Mesenchymal stem cell (in vitro differentiated cells and primary cell): ENCODE measurements around the gene LSM14A.
A peak's percentile ranks its signal among the peaks of the same experiment; 100 is the strongest.

Experiments used
- DNase-seq: peaks from one replicate; pipeline ENCODE4 v3.0.0-alpha.2; 2013
- H2AFZ ChIP-seq: one replicate; pipeline ENCODE4 v1.6.1; 2013; ENCODE audit warnings: low read depth, mild to moderate bottlenecking, control low read depth, inconsistent platforms, low read length, moderate library complexity
- H2AK5ac ChIP-seq: 2 replicates; pipeline ENCODE4 v1.6.1; 2013; ENCODE audit warnings: low read length, moderate library complexity, mild to moderate bottlenecking, inconsistent platforms; ENCODE audit not compliant: severe bottlenecking
- H2BK120ac ChIP-seq: one replicate; pipeline ENCODE4 v1.6.1; 2013; ENCODE audit warnings: low read depth, mild to moderate bottlenecking, inconsistent platforms, low read length, moderate library complexity
- H2BK12ac ChIP-seq, 2 experiments: one replicate each; pipeline ENCODE4 v1.6.1; 2013; ENCODE audit warnings: inconsistent platforms in 2 of 2, low read length in 2 of 2, mild to moderate bottlenecking in 2 of 2, moderate library complexity in 2 of 2, control low read depth in 1 of 2
- H2BK15ac ChIP-seq: one replicate; pipeline ENCODE4 v1.6.1; 2013; ENCODE audit warnings: mild to moderate bottlenecking, low read depth, inconsistent platforms; ENCODE audit not compliant: poor library complexity, severe bottlenecking
- H2BK5ac ChIP-seq: 2 replicates; pipeline ENCODE4 v1.6.1; 2013; ENCODE audit warnings: low read depth, mild to moderate bottlenecking, low read length, control low read depth, inconsistent platforms; ENCODE audit not compliant: poor library complexity, severe bottlenecking
- H3K14ac ChIP-seq, 2 experiments: one replicate each; pipeline ENCODE4 v1.6.1; 2013; ENCODE audit warnings: inconsistent platforms in 2 of 2, low read length in 2 of 2, control low read depth in 1 of 2, mild to moderate bottlenecking in 1 of 2, moderate library complexity in 1 of 2
- H3K18ac ChIP-seq, 2 experiments: one replicate each; pipeline ENCODE4 v1.6.1; 2013; ENCODE audit warnings: inconsistent platforms in 2 of 2, low read length in 2 of 2, control low read depth in 1 of 2, low read depth in 1 of 2, mild to moderate bottlenecking in 1 of 2
- H3K23ac ChIP-seq, 2 experiments: one replicate each; pipeline ENCODE4 v1.6.1; 2013; ENCODE audit warnings: inconsistent platforms in 2 of 2, low read length in 2 of 2, mild to moderate bottlenecking in 2 of 2, moderate library complexity in 2 of 2, control low read depth in 1 of 2
- H3K27ac ChIP-seq: 2 replicates; pipeline ENCODE4 v1.5.1; 2013; ENCODE audit warnings: mild to moderate bottlenecking, moderate library complexity, low read length, control low read depth, inconsistent platforms; ENCODE audit not compliant: poor library complexity, severe bottlenecking
- H3K27me3 ChIP-seq, 2 experiments: 2 replicates each; pipeline versions ENCODE4 v1.6.1 to v1.7.0; 2013; ENCODE audit warnings: low read length in 2 of 2, mild to moderate bottlenecking in 2 of 2, moderate library complexity in 2 of 2, control low read depth in 1 of 2, inconsistent platforms in 1 of 2; ENCODE audit not compliant: control insufficient read depth in 1 of 2, insufficient read depth in 1 of 2
- H3K36me3 ChIP-seq, 2 experiments: 2 replicates each; pipeline versions ENCODE4 v1.6.1 to v1.7.0; 2013; ENCODE audit warnings: low read length in 2 of 2, control low read depth in 1 of 2, inconsistent platforms in 1 of 2, low read depth in 1 of 2, mild to moderate bottlenecking in 1 of 2; ENCODE audit not compliant: insufficient read depth in 2 of 2, control insufficient read depth in 1 of 2
- H3K4ac ChIP-seq, 2 experiments: one replicate each; pipeline ENCODE4 v1.6.1; 2013; ENCODE audit warnings: inconsistent platforms in 2 of 2, low read length in 2 of 2, mild to moderate bottlenecking in 2 of 2, moderate library complexity in 2 of 2, control low read depth in 1 of 2, low read depth in 1 of 2
- H3K4me1 ChIP-seq: 2 replicates; pipeline ENCODE4 v1.6.1; 2013; ENCODE audit warnings: low read depth, low read length, control low read depth; ENCODE audit not compliant: control insufficient read depth, insufficient read depth
- H3K4me2 ChIP-seq: 2 replicates; pipeline ENCODE4 v1.6.1; 2013; ENCODE audit warnings: low read length, mild to moderate bottlenecking, inconsistent platforms; ENCODE audit not compliant: poor library complexity, severe bottlenecking
- H3K4me3 ChIP-seq, 2 experiments: 2 replicates each; pipeline versions ENCODE4 v1.5.1 to v1.7.0; 2013; ENCODE audit warnings: low read length in 2 of 2, mild to moderate bottlenecking in 2 of 2, control low read depth in 1 of 2, low read depth in 1 of 2; ENCODE audit not compliant: insufficient read depth in 1 of 2
- H3K79me1 ChIP-seq: replicated peaks from 2 replicates; pipeline ENCODE4 v1.6.1; 2013; ENCODE audit warnings: mild to moderate bottlenecking, control low read depth, low read length, inconsistent platforms; ENCODE audit not compliant: poor library complexity, severe bottlenecking
- H3K9ac ChIP-seq: 2 replicates; pipeline ENCODE4 v1.7.0; 2013; ENCODE audit warnings: mild to moderate bottlenecking, low read length, moderate library complexity
- H3K9me3 ChIP-seq: 2 replicates; pipeline ENCODE4 v1.7.0; 2013; ENCODE audit warnings: mild to moderate bottlenecking, low read length; ENCODE audit not compliant: control insufficient read depth
- H4K8ac ChIP-seq: one replicate; pipeline ENCODE4 v1.6.1; 2013; ENCODE audit warnings: inconsistent platforms, mild to moderate bottlenecking, low read length, moderate library complexity
- H4K91ac ChIP-seq: one replicate; pipeline ENCODE4 v1.6.1; 2013; ENCODE audit warnings: mild to moderate bottlenecking, low read length, inconsistent platforms
- WGBS: methylation state at CpG from one replicate; pipeline ENCODE4 v1.1.7; 2013; ENCODE audit warnings: mixed read lengths; 5-methylcytosine and 5-hydroxymethylcytosine counted together

LSM14A gene

DNA sequence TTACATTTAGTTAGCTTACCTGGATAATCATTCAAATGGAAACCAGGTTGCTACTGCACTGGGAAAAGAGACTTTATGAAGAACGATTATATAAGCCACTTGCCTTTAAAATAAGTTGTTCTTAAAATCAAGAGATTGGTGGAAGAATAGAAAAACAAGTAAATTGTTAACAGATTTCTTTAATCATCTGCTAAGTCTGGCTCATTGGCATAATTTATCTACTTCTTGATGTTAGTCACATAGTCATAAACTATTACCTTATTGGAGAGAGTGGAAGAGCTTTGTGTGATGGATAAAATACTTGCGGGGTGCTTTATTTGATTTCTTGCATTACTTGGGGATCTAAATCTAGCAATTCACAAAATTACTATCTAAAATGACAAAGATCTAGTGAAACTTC is 6.8 kb downstream of the LSM14A start:
- Histone ChIP-seq H2AFZ (no peak overlapping the region), H3K9ac (peak overlapping the region; percentile 37), H3K4me1 (peaks cover 13% of the 10 kb centered on the region), H4K8ac (no peak overlapping the region), H3K79me1 (no peaks in the 10 kb centered on the region), H3K36me3 (peaks cover 9 to 23% of the 10 kb centered on the region in 2 experiments), H3K4me3 (no peak overlapping the region), H3K23ac (no peak overlapping the region), H3K9me3 (no peaks in the 10 kb centered on the region), H2BK120ac (no peak overlapping the region), H3K14ac (no peak overlapping the region), H3K18ac (no peak overlapping the region), H2BK15ac (no peak overlapping the region), H3K27me3 (no peaks in the 10 kb centered on the region), H2BK12ac (no peak overlapping the region), H2AK5ac (no peak overlapping the region), H3K4ac (no peak overlapping the region), H4K91ac (no peak overlapping the region), H3K4me2 (no peak overlapping the region), H2BK5ac (no peak overlapping the region), H3K27ac (no peak overlapping the region)
- no CpG with 5 or more reads among the region's 2 CpGs for WGBS
- DNase-seq, result no peak

- 100% methylated on average over 1 of the region's 2 CpGs for WGBS
- no peaks in the 10 kb centered on the region for H3K27me3 ChIP-seq
- H2AFZ ChIP-seq, result no peak overlapping the region
- H3K14ac ChIP-seq, result no peak overlapping the region
- H2BK120ac ChIP-seq, result no peak overlapping the region
- no peak overlapping the region for H3K4ac ChIP-seq
- H3K18ac ChIP-seq, result no peak overlapping the region
- peaks cover 7 to 20% of the 10 kb centered on the region in 2 experiments for H3K36me3 ChIP-seq
- no peak overlapping the region for H2BK15ac ChIP-seq
- H3K4me3 ChIP-seq, result no peak overlapping the region
- H3K79me1 ChIP-seq, result no peaks in the 10 kb centered on the region
- no peak overlapping the region for H3K27ac ChIP-seq
- no peak overlapping the region for H3K4me2 ChIP-seq
- no peak overlapping the region for H2BK12ac ChIP-seq
- no peak overlapping the region for H3K23ac ChIP-seq
- no peaks in the 10 kb centered on the region for H3K9me3 ChIP-seq
- no peak for DNase-seq
- no peak overlapping the region for H4K91ac ChIP-seq
- no peak overlapping the region for H2AK5ac ChIP-seq
- H3K4me1 ChIP-seq, result peaks cover 12% of the 10 kb centered on the region
- no peak overlapping the region for H3K9ac ChIP-seq
- no peak overlapping the region for H2BK5ac ChIP-seq
- no peak overlapping the region for H4K8ac ChIP-seq
These were observed 8.0 kb downstream of the LSM14A start for GRCh38 chr19:34180273-34180672.

- no peak overlapping the region for H3K18ac ChIP-seq
- 96% methylated on average over 5 of the region's 5 CpGs for WGBS
These were observed 8.4 kb downstream of the LSM14A start for GRCh38 chr19:34180709-34181108.

GRCh38 chr19:34181111-34181864 is 9.0 kb downstream of the LSM14A start:
- 99% methylated on average over 5 of the region's 5 CpGs for WGBS
- H2BK12ac ChIP-seq, result no peak overlapping the region
- H4K8ac ChIP-seq, result no peak overlapping the region
- no peak overlapping the region for H2BK5ac ChIP-seq
- H3K4me3 ChIP-seq, result no peak overlapping the region
- H3K4ac ChIP-seq, result no peak overlapping the region
- no peak overlapping the region for H2BK15ac ChIP-seq
- no peaks in the 10 kb centered on the region for H3K9me3 ChIP-seq
- H2BK120ac ChIP-seq, result no peak overlapping the region
- no peak overlapping the region for H3K9ac ChIP-seq
- H4K91ac ChIP-seq, result no peak overlapping the region
- no peak overlapping the region for H2AK5ac ChIP-seq
- H3K27ac ChIP-seq, result no peak overlapping the region
- H3K36me3 ChIP-seq, result peaks cover 2 to 20% of the 10 kb centered on the region in 2 experiments
- no peak overlapping the region for H3K14ac ChIP-seq
- H3K4me2 ChIP-seq, result no peak overlapping the region
- no peak overlapping the region for H2AFZ ChIP-seq
- H3K4me1 ChIP-seq, result peaks cover 8% of the 10 kb centered on the region
- H3K18ac ChIP-seq, result no peak overlapping the region
- no peaks in the 10 kb centered on the region for H3K79me1 ChIP-seq
- no peaks in the 10 kb centered on the region for H3K27me3 ChIP-seq
- no peak overlapping the region for H3K23ac ChIP-seq
- DNase-seq, result no peak

More at GRCh38 chr19:34180709-34181108, 8.4 kb downstream of the LSM14A start:
- Histone ChIP-seq H4K91ac (no peak overlapping the region), H3K4me3 (no peak overlapping the region), H3K27me3 (no peaks in the 10 kb centered on the region), H3K23ac (no peak overlapping the region), H3K9ac (no peak overlapping the region), H3K14ac (no peak overlapping the region), H3K79me1 (no peaks in the 10 kb centered on the region), H2AFZ (no peak overlapping the region), H3K36me3 (peaks cover 5 to 20% of the 10 kb centered on the region in 2 experiments), H2BK15ac (no peak overlapping the region), H3K4me1 (peaks cover 11% of the 10 kb centered on the region), H2BK5ac (no peak overlapping the region), H3K4ac (no peak overlapping the region), H2BK12ac (no peak overlapping the region), H4K8ac (no peak overlapping the region), H3K4me2 (no peak overlapping the region), H2AK5ac (no peak overlapping the region), H3K9me3 (no peaks in the 10 kb centered on the region), H2BK120ac (no peak overlapping the region), H3K27ac (no peak overlapping the region)
- DNase-seq, result no peak
